GM19025 (cell line): ENCODE data around the gene ADAMTS2.
"Not testable (repeated sequence)": the region's sequence is repeated elsewhere in the genome, so short reads cannot be mapped to it uniquely, and the experiment has no call there.

Experiments
- ATAC-seq: cut with Tn5 transposase; IDR thresholded peaks from one replicate; pipeline ENCODE4 v1.9.1; 2021; ENCODE audit warnings: mild to moderate bottlenecking, low read depth, moderate library complexity; ENCODE audit not compliant: unreplicated experiment

ADAMTS2 gene

GRCh38 chr5:179285776-179286162 lies 59.5 kb downstream of the ADAMTS2 start:
- ATAC-seq: not testable (repeated sequence)

GRCh38 chr5:179284751-179285631 lies 60.3 kb downstream of the ADAMTS2 start:
- ATAC-seq: no peak

- not testable (repeated sequence) for ATAC-seq
Observed at GRCh38 chr5:179283908-179284307, 61.4 kb downstream of the ADAMTS2 start.

- ATAC-seq: no peak
Observed at GRCh38 chr5:179281694-179282093, 63.6 kb downstream of the ADAMTS2 start.

- ATAC-seq: no peak
Observed at GRCh38 chr5:179280095-179280490, 65.2 kb downstream of the ADAMTS2 start.

GRCh38 chr5:179279347-179280094 lies 65.7 kb downstream of the ADAMTS2 start:
- ATAC-seq: no peak

GRCh38 chr5:179278546-179278945 lies 66.7 kb downstream of the ADAMTS2 start:
- no peak for ATAC-seq

GRCh38 chr5:179278119-179278518 lies 67.1 kb downstream of the ADAMTS2 start:
- ATAC-seq: no peak

GRCh38 chr5:179276838-179277395 lies 68.3 kb downstream of the ADAMTS2 start:
- no peak for ATAC-seq

- no peak for ATAC-seq
Observed at GRCh38 chr5:179275941-179276837, 69.1 kb downstream of the ADAMTS2 start.

- no peak for ATAC-seq
Observed at GRCh38 chr5:179275381-179275878, 69.8 kb downstream of the ADAMTS2 start.

GRCh38 chr5:179274321-179275315 lies 70.6 kb downstream of the ADAMTS2 start:
- ATAC-seq: no peak

GRCh38 chr5:179273441-179274145 lies 71.7 kb downstream of the ADAMTS2 start:
- no peak for ATAC-seq

GRCh38 chr5:179273073-179273435 lies 72.2 kb downstream of the ADAMTS2 start:
- ATAC-seq: no peak

- no peak for ATAC-seq
Observed at GRCh38 chr5:179272326-179273072, 72.8 kb downstream of the ADAMTS2 start.

- ATAC-seq: no peak
Observed at GRCh38 chr5:179271821-179272325, 73.4 kb downstream of the ADAMTS2 start.

- no peak for ATAC-seq
Observed at GRCh38 chr5:179271428-179271734, 73.9 kb downstream of the ADAMTS2 start.
